DND-41 (cell line): ENCODE measurements around the gene SMYD1.

ENCODE experiments used
- ATAC-seq: fragments of 200-7000 bp; cut with Tn5 transposase; 3 replicates; pipeline ENCODE4 v1.9.1; 2021; ENCODE audit warnings: low read depth; ENCODE audit not compliant: insufficient read depth
- DNase-seq: peaks from one replicate; pipeline ENCODE4 v3.0.0-alpha.2; 2020
- H2AFZ ChIP-seq: 2 replicates; pipeline ENCODE4 v1.6.0; 2012; ENCODE audit warnings: low read depth, low read length
- H3K27ac ChIP-seq: 2 replicates; pipeline ENCODE4 v1.5.1; 2012; ENCODE audit warnings: low read length, inconsistent platforms
- H3K27me3 ChIP-seq: fragments of 200-600 bp; sonication (generic); 2 replicates; pipeline ENCODE4 v1.6.0; 2012; ENCODE audit warnings: low read length, mild to moderate bottlenecking, inconsistent platforms; ENCODE audit not compliant: insufficient read depth, poor library complexity
- H3K36me3 ChIP-seq: 2 replicates; pipeline ENCODE4 v1.5.1; 2012; ENCODE audit warnings: low read length, inconsistent platforms; ENCODE audit not compliant: insufficient read depth
- H3K4me1 ChIP-seq: 2 replicates; pipeline ENCODE4 v1.5.1; 2012; ENCODE audit warnings: mild to moderate bottlenecking, low read length; ENCODE audit not compliant: insufficient read depth
- H3K4me2 ChIP-seq: 2 replicates; pipeline ENCODE4 v1.6.0; 2012; ENCODE audit warnings: mild to moderate bottlenecking, moderate library complexity, low read length, inconsistent platforms; ENCODE audit not compliant: insufficient read depth
- H3K4me3 ChIP-seq, 2 experiments: fragments of 200-600 bp in 1 of 2; shearing (Covaris generic) in 1 of 2; 2 replicates each; pipeline ENCODE4 v1.5.1; 2012 to 2016; ENCODE audit warnings: inconsistent platforms in 2 of 2, low read length in 2 of 2, mild to moderate bottlenecking in 2 of 2, low read depth in 1 of 2, moderate library complexity in 1 of 2
- H3K79me2 ChIP-seq: 2 replicates; pipeline ENCODE4 v1.6.0; 2012; ENCODE audit warnings: low read length, inconsistent platforms; ENCODE audit not compliant: insufficient read depth
- H3K9ac ChIP-seq: 2 replicates; pipeline ENCODE4 v1.6.0; 2012; ENCODE audit warnings: low read depth, mild to moderate bottlenecking, inconsistent platforms, low read length, moderate library complexity
- H3K9me3 ChIP-seq: 2 replicates; pipeline ENCODE4 v1.5.1; 2012; ENCODE audit warnings: low read length, moderate library complexity, mild to moderate bottlenecking, inconsistent platforms; ENCODE audit not compliant: insufficient read depth, severe bottlenecking
- H4K20me1 ChIP-seq: 2 replicates; pipeline ENCODE4 v1.6.0; 2012; ENCODE audit warnings: low read length; ENCODE audit not compliant: insufficient read depth
- CTCF ChIP-seq: IDR thresholded peaks from 2 replicates; pipeline ENCODE4 v1.5.1; 2012; ENCODE audit warnings: borderline replicate concordance, low read length, moderate library complexity, mild to moderate bottlenecking; ENCODE audit not compliant: poor library complexity, severe bottlenecking; ENCODE audit errors: extremely low read depth
- EZH2 ChIP-seq: IDR thresholded peaks from 3 replicates; pipeline ENCODE4 v1.6.1; 2012; ENCODE audit warnings: borderline replicate concordance, low read depth, mild to moderate bottlenecking, moderate library complexity, low read length, inconsistent platforms; ENCODE audit not compliant: severe bottlenecking

Gene SMYD1

GRCh38 chr2:88068044-88068443 is 419 bp downstream of the SMYD1 start:
- Histone ChIP-seq H3K4me2 (no peak overlapping the region), H3K36me3 (no peaks in the 10 kb centered on the region), H2AFZ (no peak overlapping the region), H3K4me1 (no peaks in the 10 kb centered on the region), H4K20me1 (no peaks in the 10 kb centered on the region), H3K79me2 (no peaks in the 10 kb centered on the region), H3K27me3 (no peaks in the 10 kb centered on the region), H3K4me3 (no peak overlapping the region), H3K9ac (no peak overlapping the region), H3K27ac (no peak overlapping the region), H3K9me3 (no peaks in the 10 kb centered on the region)
- DNase-seq (no peak), ATAC-seq (no peak)
- TF ChIP-seq CTCF = no peak
- no peak for TF ChIP-seq EZH2

- H3K79me2 ChIP-seq = no peaks in the 10 kb centered on the region
- H4K20me1 ChIP-seq = no peaks in the 10 kb centered on the region
- no peaks in the 10 kb centered on the region for H3K36me3 ChIP-seq
- H3K4me1 ChIP-seq = no peaks in the 10 kb centered on the region
- H3K27me3 ChIP-seq = no peaks in the 10 kb centered on the region
- no peak for TF ChIP-seq CTCF
- no peak for TF ChIP-seq EZH2
- H3K9ac ChIP-seq = no peak overlapping the region
- no peak overlapping the region for H3K4me2 ChIP-seq
- DNase-seq = no peak
- H3K9me3 ChIP-seq = no peaks in the 10 kb centered on the region
- ATAC-seq = no peak
- H3K27ac ChIP-seq = no peak overlapping the region
- no peak overlapping the region for H2AFZ ChIP-seq
- H3K4me3 ChIP-seq = no peak overlapping the region
Measured at GRCh38 chr2:88069117-88069516, 1.5 kb downstream of the SMYD1 start.

- no peak for DNase-seq
- no peak overlapping the region for H3K4me2 ChIP-seq
- H3K36me3 ChIP-seq = no peaks in the 10 kb centered on the region
- TF ChIP-seq CTCF = no peak
- TF ChIP-seq EZH2 = no peak
- no peaks in the 10 kb centered on the region for H3K4me1 ChIP-seq
- no peak for ATAC-seq
- no peaks in the 10 kb centered on the region for H3K79me2 ChIP-seq
- no peaks in the 10 kb centered on the region for H4K20me1 ChIP-seq
- H2AFZ ChIP-seq = no peak overlapping the region
- H3K4me3 ChIP-seq = no peak overlapping the region
- no peaks in the 10 kb centered on the region for H3K27me3 ChIP-seq
- no peaks in the 10 kb centered on the region for H3K9me3 ChIP-seq
- H3K9ac ChIP-seq = no peak overlapping the region
- H3K27ac ChIP-seq = no peak overlapping the region
Measured at GRCh38 chr2:88070055-88070454, 2.4 kb downstream of the SMYD1 start.

GRCh38 chr2:88071365-88071764 is 3.7 kb downstream of the SMYD1 start:
- Histone ChIP-seq H3K4me1 (no peaks in the 10 kb centered on the region), H3K9me3 (no peaks in the 10 kb centered on the region), H3K4me2 (no peak overlapping the region), H3K9ac (no peak overlapping the region), H3K36me3 (no peaks in the 10 kb centered on the region), H4K20me1 (no peaks in the 10 kb centered on the region), H3K27me3 (no peaks in the 10 kb centered on the region), H2AFZ (no peak overlapping the region), H3K27ac (no peak overlapping the region), H3K4me3 (no peak overlapping the region), H3K79me2 (no peaks in the 10 kb centered on the region)
- TF ChIP-seq EZH2 = no peak
- no peak for TF ChIP-seq CTCF
- DNase-seq (no peak), ATAC-seq (no peak)
